Sigmoid colon (tissue), 4 donors: ENCODE measurements around the gene SP3.

Experiments used
- CTCF ChIP-seq, 4 experiments: fragments of 450-650 bp in 3 of 4; fragments of 200-600 bp in 1 of 4; IDR thresholded peaks; one replicate each; pipeline ENCODE4 v1.5.1; 2016 to 2019; ENCODE audit warnings: antibody characterized with exemption in 4 of 4, mild to moderate bottlenecking in 3 of 4, moderate library complexity in 2 of 4
- POLR2AphosphoS5 ChIP-seq, 4 donors: sonication (generic); formaldehyde crosslinking; IDR thresholded peaks; one replicate each; pipeline ENCODE4 v1.6.1; 2017; ENCODE audit warnings: antibody characterized with exemption in 4 of 4

GRCh38 chr2:173961346-173961705, 3.8 kb downstream of the SP3 start:
- TF ChIP-seq POLR2AphosphoS5 (IDR thresholded peaks at IDR 0.05): no peak
- no peak for TF ChIP-seq CTCF (IDR thresholded peaks at IDR 0.05)
